Loucy (cell line): ENCODE results near the gene KCNH2.

ENCODE experiments used
- H2AFZ ChIP-seq: fragments of 200-600 bp; sonication (generic); 2 replicates; pipeline ENCODE4 v1.6.0; 2016; ENCODE audit warnings: antibody characterized with exemption, mild to moderate bottlenecking, low read length, moderate library complexity
- H3F3A ChIP-seq: fragments of 200-600 bp; 2 replicates; pipeline ENCODE4 v1.6.0; 2016; ENCODE audit warnings: antibody characterized with exemption, low read depth, mild to moderate bottlenecking
- H3K27me3 ChIP-seq: fragments of 200-600 bp; sonication (generic); 2 replicates; pipeline ENCODE4 v1.6.1; 2014; ENCODE audit warnings: low read length, mild to moderate bottlenecking; ENCODE audit not compliant: insufficient read depth, poor library complexity, severe bottlenecking
- H3K36me3 ChIP-seq: fragments of 200-600 bp; sonication (generic); 2 replicates; pipeline ENCODE4 v1.6.1; 2016; ENCODE audit warnings: low read length; ENCODE audit not compliant: insufficient read depth
- H3K4me1 ChIP-seq: fragments of 200-600 bp; sonication (generic); 2 replicates; pipeline ENCODE4 v1.5.1; 2014; ENCODE audit warnings: low read length, mild to moderate bottlenecking; ENCODE audit not compliant: insufficient read depth, poor library complexity, severe bottlenecking
- H3K4me2 ChIP-seq: fragments of 200-600 bp; sonication (generic); 2 replicates; pipeline ENCODE4 v1.6.0; 2014; ENCODE audit warnings: antibody characterized with exemption, low read length, low read depth, mild to moderate bottlenecking; ENCODE audit not compliant: poor library complexity, severe bottlenecking
- H3K4me3 ChIP-seq: fragments of 200-600 bp; sonication (generic); 2 replicates; pipeline ENCODE4 v1.5.1; 2014; ENCODE audit warnings: low read length, mild to moderate bottlenecking, mixed read lengths; ENCODE audit not compliant: poor library complexity, severe bottlenecking
- H3K79me2 ChIP-seq: fragments of 200-600 bp; sonication (generic); 2 replicates; pipeline ENCODE4 v1.6.1; 2014; ENCODE audit warnings: low read length; ENCODE audit not compliant: insufficient read depth
- H3K9ac ChIP-seq: fragments of 200-600 bp; sonication (generic); 2 replicates; pipeline ENCODE4 v1.6.0; 2014; ENCODE audit warnings: mild to moderate bottlenecking, low read depth, low read length, moderate library complexity; ENCODE audit not compliant: poor library complexity, severe bottlenecking
- H3K9me2 ChIP-seq: fragments of 200-600 bp; sonication (generic); replicated peaks from 2 replicates; pipeline ENCODE4 v1.6.1; 2016; ENCODE audit warnings: low read depth, low read length, mixed read lengths
- H3K9me3 ChIP-seq: fragments of 200-600 bp; sonication (generic); 2 replicates; pipeline ENCODE4 v1.6.1; 2014; ENCODE audit warnings: mild to moderate bottlenecking, antibody characterized with exemption, low read length, low read depth; ENCODE audit not compliant: insufficient read depth
- H4K20me1 ChIP-seq: fragments of 200-600 bp; sonication (generic); 2 replicates; pipeline ENCODE4 v1.6.0; 2014; ENCODE audit warnings: antibody characterized with exemption, low read length, mild to moderate bottlenecking; ENCODE audit not compliant: insufficient read depth, poor library complexity, severe bottlenecking
- EZH2phosphoT487 ChIP-seq: fragments of 200-600 bp; IDR thresholded peaks from 2 replicates; pipeline ENCODE4 v1.6.1; 2018; ENCODE audit warnings: antibody characterized with exemption, mild to moderate bottlenecking, moderate library complexity, borderline replicate concordance
- TF ChIP-seq, protein P1 (sequence below): fragments of 200-600 bp; sonication (generic); conservative IDR thresholded peaks from 2 replicates; pipeline ENCODE4 v1.5.1; 2014; ENCODE audit warnings: mild to moderate bottlenecking, antibody characterized with exemption, low read length

The KCNH2 gene

DNA sequence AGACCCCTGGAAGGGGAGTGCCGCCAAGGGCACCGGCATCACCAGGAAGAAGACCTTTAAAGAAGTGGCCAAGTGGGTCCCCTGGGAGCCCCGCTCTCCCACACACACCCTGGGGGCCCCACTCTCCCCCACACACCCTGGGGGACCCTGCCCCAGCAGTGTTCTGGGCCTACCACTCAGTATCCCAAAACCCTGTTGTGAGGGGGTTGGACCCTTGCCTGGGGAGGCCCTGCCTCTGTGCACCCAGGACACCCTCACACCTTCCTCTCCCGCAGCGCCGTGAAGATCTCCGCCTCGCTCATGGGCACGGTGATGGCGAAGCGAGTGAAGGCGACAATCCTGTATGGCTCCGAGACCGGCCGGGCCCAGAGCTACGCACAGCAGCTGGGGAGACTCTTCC lies 23.4 kb upstream of the KCNH2 start:
- H3K79me2 ChIP-seq, result no peaks in the 10 kb centered on the region
- H3F3A ChIP-seq, result no peaks in the 10 kb centered on the region
- H4K20me1 ChIP-seq, result no peaks in the 10 kb centered on the region
- H2AFZ ChIP-seq, result no peak overlapping the region
- peaks cover 7% of the 10 kb centered on the region for H3K4me1 ChIP-seq
- H3K27me3 ChIP-seq, result no peaks in the 10 kb centered on the region
- no peak overlapping the region for H3K4me3 ChIP-seq
- TF ChIP-seq EZH2phosphoT487, result no peak
- TF ChIP-seq, protein P1, sequence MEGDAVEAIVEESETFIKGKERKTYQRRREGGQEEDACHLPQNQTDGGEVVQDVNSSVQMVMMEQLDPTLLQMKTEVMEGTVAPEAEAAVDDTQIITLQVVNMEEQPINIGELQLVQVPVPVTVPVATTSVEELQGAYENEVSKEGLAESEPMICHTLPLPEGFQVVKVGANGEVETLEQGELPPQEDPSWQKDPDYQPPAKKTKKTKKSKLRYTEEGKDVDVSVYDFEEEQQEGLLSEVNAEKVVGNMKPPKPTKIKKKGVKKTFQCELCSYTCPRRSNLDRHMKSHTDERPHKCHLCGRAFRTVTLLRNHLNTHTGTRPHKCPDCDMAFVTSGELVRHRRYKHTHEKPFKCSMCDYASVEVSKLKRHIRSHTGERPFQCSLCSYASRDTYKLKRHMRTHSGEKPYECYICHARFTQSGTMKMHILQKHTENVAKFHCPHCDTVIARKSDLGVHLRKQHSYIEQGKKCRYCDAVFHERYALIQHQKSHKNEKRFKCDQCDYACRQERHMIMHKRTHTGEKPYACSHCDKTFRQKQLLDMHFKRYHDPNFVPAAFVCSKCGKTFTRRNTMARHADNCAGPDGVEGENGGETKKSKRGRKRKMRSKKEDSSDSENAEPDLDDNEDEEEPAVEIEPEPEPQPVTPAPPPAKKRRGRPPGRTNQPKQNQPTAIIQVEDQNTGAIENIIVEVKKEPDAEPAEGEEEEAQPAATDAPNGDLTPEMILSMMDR, result no peak
- H3K36me3 ChIP-seq, result no peaks in the 10 kb centered on the region
- H3K9me3 ChIP-seq, result no peaks in the 10 kb centered on the region
- H3K4me2 ChIP-seq, result no peak overlapping the region
- H3K9me2 ChIP-seq, result no peaks in the 10 kb centered on the region
- no peak overlapping the region for H3K9ac ChIP-seq

DNA sequence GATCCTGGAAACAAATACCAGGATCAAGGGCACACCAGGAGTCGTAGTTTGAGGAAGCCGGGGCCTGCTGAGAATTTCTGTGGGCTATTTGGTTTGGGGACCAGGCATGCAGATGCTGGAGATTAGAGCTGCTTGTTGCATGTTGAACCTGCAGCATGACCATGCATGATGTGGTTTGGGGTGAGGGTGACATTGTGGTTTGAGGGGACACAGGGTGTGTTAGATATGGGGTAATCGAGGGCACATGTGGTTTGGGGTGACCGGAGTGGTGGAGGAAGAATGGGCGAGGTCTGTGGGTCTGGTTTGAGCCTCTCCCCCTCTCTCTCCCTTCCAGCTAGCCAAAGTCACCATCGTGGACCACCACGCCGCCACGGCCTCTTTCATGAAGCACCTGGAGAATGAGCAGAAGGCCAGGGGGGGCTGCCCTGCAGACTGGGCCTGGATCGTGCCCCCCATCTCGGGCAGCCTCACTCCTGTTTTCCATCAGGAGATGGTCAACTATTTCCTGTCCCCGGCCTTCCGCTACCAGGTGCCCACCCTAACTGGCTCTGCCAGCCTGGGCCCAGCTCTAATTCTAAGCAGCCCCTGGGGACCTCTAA lies 22.9 kb upstream of the KCNH2 start:
- Histone ChIP-seq H3K9me3 (no peaks in the 10 kb centered on the region), H2AFZ (no peak overlapping the region), H3K36me3 (no peaks in the 10 kb centered on the region), H3K4me3 (no peak overlapping the region), H3K4me2 (no peak overlapping the region), H3K9me2 (no peaks in the 10 kb centered on the region), H3F3A (no peaks in the 10 kb centered on the region), H3K79me2 (no peaks in the 10 kb centered on the region), H3K27me3 (no peaks in the 10 kb centered on the region), H4K20me1 (no peaks in the 10 kb centered on the region), H3K4me1 (peaks cover 7% of the 10 kb centered on the region), H3K9ac (no peak overlapping the region)
- TF ChIP-seq, protein P1, result no peak
- no peak for TF ChIP-seq EZH2phosphoT487

DNA sequence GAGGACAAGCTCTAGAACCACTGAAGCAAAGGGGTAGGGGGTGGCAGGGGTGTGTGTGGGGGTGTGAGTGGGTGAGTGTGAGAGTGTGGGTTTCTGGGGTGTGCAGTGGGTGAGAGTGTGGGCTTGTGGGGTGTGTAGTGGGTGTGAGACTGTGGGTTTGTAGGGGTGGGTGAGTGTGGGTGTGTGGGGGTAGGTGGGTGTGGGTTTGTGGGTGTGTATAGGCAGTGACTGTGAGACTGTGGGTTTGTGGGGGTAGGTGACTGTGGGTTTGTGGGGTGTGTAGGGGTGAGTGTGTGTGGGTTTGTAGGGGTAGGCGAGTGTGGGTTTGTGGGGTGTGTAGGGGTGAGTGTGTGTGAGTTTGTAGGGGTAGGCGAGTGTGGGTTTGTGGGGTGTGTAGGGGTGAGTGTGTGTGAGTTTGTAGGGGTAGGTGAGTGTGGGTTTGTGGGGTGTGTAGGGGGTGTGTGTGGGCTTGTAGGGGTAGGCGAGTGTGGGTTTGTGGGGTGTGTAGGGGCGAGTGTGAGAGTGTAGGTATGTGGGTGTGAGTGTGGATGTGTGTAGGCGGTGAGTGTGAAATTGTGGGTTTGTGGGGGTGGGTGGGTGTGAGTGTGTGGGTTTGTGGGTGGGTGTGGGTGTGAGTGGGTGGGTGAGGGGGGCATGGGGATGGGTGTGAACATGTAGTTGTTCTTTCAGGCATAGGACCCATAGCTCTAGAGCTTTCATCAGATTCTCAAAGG lies 21.5 kb upstream of the KCNH2 start:
- TF ChIP-seq, protein P1, result no peak
- TF ChIP-seq EZH2phosphoT487, result no peak
- no peak overlapping the region for H3K4me2 ChIP-seq
- no peaks in the 10 kb centered on the region; the same call in 1 of the 2 replicates for H3F3A ChIP-seq
- H3K9me2 ChIP-seq, result no peaks in the 10 kb centered on the region
- peaks cover 7% of the 10 kb centered on the region for H3K4me1 ChIP-seq
- H3K4me3 ChIP-seq, result no peak overlapping the region
- no peaks in the 10 kb centered on the region for H4K20me1 ChIP-seq
- no peaks in the 10 kb centered on the region for H3K79me2 ChIP-seq
- H3K9me3 ChIP-seq, result no peaks in the 10 kb centered on the region
- no peak overlapping the region for H2AFZ ChIP-seq
- H3K27me3 ChIP-seq, result no peaks in the 10 kb centered on the region
- no peaks in the 10 kb centered on the region for H3K36me3 ChIP-seq
- no peak overlapping the region for H3K9ac ChIP-seq
